HG03565 (cell line): Measurements from ENCODE around the gene ZNF24.
A peak's percentile ranks its signal among the peaks of the same experiment; 100 is the strongest.

ENCODE experiments used
- ATAC-seq: cut with Tn5 transposase; IDR thresholded peaks from one replicate; pipeline ENCODE4 v1.9.1; 2021; ENCODE audit warnings: mild to moderate bottlenecking, moderate library complexity; ENCODE audit not compliant: unreplicated experiment

Gene ZNF24

GRCh38 chr18:35343936-35344735, at the start of gene ZNF24:
Gene ZNF24 (minus strand): TSS chr18:35344420. CDS start chr18:35340650, 3,770 bp downstream.
- ATAC-seq, result peak; percentile 81

DNA sequence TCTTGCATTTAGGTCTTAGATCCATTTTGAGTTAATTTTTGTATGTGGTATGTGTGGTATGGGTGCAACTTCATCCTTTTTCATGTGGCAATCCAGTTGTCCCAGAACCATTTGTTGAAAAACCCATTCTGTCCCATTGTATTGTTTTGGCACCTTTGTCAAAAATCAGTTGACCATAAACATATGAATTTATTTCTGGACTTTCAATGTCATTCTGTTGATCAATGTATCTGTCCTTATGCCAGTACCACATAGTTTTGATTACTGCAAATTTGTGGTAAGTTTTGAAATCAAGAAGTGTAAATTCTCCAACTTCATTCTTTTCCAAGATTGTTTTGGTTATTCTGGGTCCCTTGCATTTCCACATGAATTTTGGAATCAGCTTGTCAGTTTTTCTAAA, 49.5 kb upstream of the ZNF24 start:
- no peak for ATAC-seq

DNA sequence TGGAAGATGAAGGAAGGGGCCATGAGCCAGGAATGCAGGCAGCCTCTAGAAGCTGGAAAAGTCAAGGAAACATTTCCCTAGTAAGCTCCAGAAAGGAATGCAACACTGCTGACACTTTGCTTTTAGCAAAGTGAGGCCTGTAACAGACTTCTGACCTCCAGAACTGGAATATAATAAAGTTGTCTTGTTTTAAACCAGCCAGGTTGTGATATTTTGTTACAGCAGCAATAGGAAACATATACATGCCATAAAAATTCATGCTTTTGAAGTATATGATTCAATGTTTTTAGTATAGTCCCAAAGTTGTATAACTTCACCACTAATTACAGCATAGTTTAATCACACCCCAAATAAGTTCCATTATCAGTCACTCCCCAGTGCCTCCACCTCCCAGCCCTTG, 48.2 kb upstream of the ZNF24 start:
- ATAC-seq, result no peak

GRCh38 chr18:35390951-35391700, 46.9 kb upstream of the ZNF24 start:
- ATAC-seq, result no peak

GRCh38 chr18:35389095-35389618, 44.9 kb upstream of the ZNF24 start:
- no peak for ATAC-seq

GRCh38 chr18:35387152-35387571, 42.9 kb upstream of the ZNF24 start:
- no peak for ATAC-seq

- peak; percentile 60 for ATAC-seq
Observed at GRCh38 chr18:35386600-35387100, 42.4 kb upstream of the ZNF24 start.

- ATAC-seq, result no peak
Observed at GRCh38 chr18:35383136-35383535, 38.9 kb upstream of the ZNF24 start.

- no peak for ATAC-seq
Observed at GRCh38 chr18:35379421-35379820, 35.2 kb upstream of the ZNF24 start.

DNA sequence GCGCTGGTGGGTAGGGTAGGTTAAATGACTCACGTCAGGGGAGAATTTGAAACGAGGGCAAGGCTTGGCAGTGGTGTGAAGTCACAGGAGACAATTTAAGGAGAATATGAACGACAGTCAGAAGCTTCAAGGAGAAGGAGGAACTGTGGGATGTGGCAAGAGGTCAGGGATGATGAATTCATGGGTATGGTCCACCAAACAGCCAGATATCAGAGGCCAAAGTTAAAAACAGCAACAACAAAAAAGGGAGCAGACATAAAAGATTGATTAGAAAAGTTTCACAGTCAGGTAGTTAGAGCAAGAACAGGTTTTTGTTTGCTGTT, 34.3 kb upstream of the ZNF24 start:
- ATAC-seq, result no peak

DNA sequence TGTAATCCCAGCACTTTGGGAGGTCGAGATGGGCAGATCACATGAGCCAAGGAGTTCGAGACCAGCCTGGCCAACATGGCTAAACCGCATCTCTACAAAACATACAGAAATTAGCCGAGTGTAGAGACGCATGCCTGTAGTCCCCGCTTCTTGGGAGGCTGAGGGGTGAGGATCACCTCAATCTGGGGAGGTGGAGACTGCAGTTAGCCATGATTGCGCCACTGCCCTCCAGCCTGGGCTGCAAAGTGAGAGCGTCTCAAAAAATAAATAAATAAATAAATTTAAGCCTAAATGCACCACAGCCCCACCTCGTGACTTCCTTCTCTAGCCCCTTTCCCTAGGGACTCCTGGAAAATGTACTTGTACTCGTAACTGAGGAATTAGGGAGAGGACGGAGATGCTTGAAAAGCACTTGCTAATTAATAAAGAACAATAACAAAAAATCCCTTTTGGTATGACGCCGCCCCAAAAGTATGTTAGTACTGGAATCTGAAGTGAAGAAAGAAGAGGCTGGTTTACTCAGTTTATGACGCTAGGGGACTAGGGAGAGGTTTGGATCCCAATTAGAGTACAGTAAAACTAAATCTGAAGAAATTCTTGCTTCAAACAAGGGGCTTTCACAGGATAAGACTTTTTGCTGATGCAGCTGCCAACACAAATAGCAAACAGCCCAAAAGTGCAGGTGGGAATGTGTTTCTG, 33.8 kb upstream of the ZNF24 start:
- no peak for ATAC-seq

- ATAC-seq, result peak; percentile 82
Observed at GRCh38 chr18:35376742-35377695, 32.8 kb upstream of the ZNF24 start, which contains the start of gene ZNF396. Gene ZNF396 (minus strand): TSS chr18:35377337. CDS start chr18:35374292, 3,045 bp downstream.

DNA sequence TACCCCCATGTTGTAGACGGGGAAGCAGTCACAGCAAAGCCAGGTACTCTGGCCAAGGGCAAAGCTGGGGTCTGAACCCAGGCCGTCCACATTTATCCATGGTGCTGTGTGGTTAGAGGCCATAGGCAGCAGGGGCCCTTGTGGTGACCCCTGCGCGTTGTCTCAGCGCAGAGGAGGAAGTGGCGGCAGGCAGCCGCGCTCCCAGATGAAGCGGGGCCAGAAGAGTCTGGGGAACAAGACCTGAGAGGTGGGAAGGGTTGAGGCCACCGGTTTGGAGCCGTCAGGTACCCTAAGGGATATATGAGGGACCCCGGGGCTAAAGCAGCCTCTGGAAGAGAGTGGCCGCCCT, 32.1 kb upstream of the ZNF24 start:
- ATAC-seq, result peak; percentile 37

GRCh38 chr18:35374708-35375107, 30.5 kb upstream of the ZNF24 start:
- no peak for ATAC-seq

DNA sequence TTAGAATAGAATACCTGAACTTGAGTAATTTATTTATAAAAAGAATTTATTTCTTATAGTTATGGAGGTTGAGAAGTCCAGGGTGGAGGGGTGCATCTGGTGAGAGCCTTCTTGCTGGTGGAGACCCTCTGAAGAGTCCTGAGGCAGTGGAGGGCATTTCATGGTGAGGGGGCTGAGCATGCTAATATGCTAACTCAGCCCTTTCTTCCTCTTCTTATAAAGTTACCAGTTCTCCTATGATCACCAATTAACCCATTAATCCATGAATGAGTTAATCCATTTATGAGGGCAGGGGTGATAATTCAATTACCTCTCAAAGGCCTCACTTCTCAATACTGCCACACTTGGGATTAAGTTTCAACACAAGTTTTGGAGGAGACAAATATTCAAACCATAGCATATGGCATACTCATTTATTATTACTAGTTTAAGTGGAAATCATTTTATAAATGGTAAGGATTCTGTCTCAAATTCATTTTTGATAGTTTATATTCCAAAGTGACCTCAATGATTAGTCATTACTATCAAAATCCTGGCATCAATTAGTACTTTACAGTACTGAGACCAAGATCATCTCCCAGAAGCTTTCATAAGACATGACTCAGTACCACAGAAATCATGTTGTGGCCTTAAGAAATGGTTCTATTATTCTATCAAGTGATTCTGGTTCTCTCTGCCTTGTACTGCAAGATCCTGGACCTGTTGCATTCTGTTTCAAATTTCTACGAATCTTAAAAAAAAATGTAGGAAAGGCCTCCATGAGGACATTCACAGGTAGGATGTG, 27.4 kb upstream of the ZNF24 start:
- ATAC-seq, result no peak

DNA sequence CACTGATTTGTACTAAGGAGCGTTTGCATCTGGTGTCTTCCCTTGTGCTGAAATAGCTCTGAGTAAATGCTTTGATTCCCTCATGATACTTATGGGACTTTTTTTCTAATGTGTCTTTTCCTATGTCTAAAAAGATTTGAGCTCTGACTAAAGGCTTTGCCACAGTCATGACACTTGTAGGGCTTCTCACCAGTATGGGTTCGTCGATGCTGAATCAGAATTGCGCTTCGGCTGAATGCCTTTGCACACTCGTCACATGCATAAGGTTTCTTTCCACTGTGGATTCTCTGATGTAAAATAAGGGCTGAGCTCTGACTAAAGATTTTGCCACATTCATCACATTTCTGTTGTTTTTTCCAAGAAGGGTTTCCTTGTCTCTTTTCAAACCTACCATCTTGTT, 24.9 kb upstream of the ZNF24 start:
- no peak for ATAC-seq

- ATAC-seq, result no peak
Observed at GRCh38 chr18:35368595-35368994, 24.4 kb upstream of the ZNF24 start.

DNA sequence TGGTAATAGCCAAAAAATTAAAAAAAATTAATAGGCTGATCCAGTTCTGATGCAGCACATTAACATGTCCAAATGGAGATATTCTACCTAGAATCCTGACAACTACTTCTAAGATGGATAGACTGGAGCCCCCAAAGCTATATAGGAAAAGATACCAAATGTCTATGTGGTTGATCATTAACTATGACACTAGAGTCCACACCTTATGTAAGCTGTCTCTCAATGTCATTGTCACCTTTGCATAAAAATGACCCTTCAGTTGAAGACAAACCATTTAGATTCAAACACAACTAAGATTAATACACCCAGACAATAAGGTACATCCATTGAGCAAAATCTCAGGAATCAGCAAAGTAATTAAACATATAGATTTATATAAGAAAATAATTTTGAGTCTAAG, 18.3 kb upstream of the ZNF24 start:
- no peak for ATAC-seq

DNA sequence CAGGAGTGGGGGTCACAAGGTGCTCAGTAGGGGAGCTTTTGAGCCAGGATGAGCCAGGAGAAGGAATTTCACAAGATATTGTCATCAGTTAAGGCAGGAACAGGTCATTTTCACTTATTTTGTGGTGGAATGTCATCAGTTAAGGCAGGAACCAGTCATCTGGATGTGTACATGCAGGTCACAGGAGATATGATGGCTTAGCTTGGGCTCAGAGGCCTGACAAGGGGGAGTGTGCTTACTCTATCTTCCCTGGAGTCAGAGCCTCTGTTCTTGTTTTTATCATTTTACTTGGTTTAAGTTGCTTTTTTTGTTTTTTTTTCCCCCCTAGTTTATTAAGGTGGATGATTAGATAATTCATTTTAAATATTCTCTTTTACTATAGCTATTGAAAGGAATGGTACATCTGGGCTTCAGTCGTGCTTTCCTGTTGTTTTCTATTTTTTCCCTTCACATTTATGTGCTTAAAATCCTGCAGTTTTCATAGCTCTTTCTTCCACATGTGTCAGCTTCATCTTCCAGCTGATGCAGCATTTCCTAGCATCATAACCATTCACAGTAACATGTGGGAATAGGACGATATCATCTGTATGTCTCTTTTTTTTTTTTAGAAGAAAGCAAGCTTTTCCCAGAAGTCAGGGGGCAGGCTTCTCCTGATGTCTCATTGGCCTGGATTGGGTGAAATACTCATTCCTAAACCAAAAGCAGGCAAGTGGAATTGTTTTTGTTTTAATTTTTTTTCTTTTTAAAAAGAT, 17.5 kb upstream of the ZNF24 start:
- ATAC-seq, result no peak
